Measurements from ENCODE around the gene CBX1.

Gene CBX1

DNA sequence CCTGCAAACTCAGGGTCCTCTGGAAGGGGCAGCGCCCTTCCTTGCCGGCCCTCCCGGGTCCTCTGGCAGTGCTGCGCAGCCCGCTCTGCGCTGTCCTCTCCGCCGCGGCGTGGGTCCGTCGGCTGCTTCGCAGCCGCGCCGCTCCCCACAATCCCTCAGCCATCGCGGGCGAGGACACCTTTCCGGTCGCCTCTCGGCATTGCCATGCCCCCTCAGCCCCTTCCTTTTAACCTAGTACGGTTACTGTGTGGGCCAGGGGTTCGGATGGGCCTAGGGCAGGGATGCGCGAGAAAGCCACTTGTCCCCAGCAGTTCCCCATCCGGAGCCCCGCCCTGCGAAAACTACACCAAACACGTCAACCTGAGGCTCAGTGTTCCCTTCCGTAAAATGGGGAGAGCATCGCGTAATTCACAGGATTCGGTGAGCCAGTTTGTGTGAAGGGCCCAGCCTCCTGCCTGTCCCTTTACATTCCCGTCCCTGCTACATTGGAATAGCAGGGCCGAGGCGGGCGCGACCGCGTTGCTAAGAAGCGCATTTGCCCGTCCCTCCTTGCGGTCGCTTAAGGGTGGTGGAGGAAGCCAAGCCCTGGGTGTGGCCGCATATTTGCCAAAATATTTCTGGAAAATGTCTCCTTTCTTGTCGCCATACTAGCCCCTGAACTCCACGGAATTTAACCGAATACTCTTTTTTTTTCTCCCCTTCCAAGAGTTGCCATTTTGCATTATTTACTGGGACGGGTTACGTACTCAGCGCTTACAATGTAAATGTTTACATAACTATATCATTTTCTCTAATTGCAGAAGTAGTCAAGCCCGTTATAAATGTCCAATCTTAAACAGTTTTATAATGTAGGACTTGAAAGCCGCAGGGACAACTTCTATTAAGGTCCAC lies 76.9 kb downstream of the CBX1 start:
- no peak for DNase-seq

DNA sequence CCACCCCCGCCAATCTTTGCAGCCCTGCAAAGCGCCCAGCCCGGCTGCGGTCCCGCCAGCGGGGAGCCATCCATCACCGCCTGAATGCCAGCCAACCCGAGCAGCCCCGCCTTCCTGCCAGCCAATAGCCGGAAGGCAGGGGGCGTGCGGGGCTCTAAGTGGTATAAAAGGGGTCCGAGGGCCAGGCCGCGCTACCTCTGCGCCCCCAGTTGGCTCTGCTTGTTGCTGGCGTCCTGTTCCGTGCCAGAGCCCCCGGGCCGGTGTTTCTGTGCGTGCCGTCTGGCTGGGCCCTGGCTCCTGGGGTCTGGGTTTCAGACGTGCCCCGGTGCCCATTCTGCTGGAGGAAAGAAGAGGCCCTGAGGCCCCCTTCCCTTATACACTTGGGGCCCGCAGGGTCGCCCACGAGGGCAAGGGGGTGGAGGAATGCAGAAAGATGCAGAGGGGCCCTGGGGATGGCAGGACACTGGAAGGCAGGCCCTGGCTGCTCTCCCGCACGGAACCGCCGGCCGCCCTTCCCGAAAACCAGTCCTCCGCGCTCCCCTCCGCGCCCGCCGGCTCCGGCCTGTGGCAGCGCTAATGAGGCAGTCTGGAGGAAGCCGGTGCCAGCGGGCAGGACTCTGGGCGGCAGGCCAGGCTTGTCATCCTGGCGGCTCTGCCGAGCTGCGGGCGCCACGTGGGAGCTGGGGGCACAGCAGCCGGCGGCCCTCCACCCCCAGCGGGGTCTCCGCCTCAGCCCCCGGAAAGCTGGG lies 77.7 kb downstream of the CBX1 start:
- DNase-seq = peak; percentile 56

DNA sequence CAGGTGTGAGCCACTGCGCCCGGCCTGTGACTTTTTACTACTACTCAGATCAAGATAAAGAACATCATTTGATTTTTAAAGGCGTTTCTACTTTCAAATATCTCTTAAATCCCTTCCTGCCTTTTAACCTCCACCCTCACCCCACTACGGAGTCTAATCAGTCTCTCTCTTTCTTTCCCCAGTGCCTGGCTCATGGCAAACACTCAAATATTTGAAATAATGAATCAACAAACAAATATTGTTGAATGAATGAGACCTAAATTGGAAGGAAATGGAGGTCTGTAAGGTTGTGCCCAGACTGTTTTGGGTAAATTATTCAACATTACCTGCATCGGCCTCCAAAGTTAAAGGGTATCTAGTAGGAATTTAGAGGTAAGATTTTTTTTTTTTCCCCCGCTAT lies 78.4 kb downstream of the CBX1 start:
- DNase-seq = no peak

DNA sequence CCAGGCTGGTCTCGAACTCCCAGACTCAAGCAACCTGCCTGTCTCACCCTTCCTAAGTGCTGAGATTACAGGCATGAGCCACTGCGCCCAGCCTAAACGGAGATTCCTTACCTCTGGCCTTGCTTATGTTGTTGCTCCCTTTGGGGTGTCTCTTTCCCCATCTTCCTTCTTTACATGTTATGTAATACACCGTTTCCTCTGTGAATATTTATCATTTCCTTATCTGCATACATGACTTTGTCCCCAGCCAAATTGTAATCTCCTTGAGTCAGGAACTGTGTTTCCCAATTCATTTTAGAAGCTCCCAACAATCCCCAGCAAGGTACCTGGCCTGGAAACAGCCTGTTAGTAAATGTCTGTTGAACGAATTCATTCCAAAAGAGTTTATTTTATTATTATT lies 79.3 kb downstream of the CBX1 start:
- no peak for DNase-seq
